Measurements from ENCODE around the gene NPY4R2.
"Not testable (repeated sequence)": the region's sequence is repeated elsewhere in the genome, so short reads cannot be mapped to it uniquely, and the experiment has no call there.

DNA sequence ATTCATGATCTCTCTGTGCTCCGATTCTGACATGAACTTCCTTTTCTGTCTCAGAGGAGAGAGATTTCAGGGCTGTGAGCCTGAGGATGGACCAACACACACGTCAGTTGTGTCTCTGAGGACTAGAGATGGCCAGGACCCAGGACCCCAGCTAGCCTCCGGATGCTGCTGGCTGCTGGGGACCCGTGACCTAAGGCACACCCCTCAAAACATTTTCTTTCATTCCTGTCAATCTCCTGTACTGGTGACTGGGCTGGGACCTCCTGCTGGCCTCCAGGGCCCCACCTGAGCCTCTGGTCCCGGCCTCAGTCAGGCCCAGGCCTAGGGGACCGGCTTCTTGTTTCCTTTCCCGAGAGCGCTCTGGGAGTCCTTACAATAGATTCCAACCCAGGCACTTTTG, 38.7 kb downstream of the NPY4R2 start:
- TF ChIP-seq EZH2phosphoT487 (conservative IDR thresholded peaks at IDR 0.05; ENCODE audit: low read length) = not testable (repeated sequence)
- TF ChIP-seq, protein P1, sequence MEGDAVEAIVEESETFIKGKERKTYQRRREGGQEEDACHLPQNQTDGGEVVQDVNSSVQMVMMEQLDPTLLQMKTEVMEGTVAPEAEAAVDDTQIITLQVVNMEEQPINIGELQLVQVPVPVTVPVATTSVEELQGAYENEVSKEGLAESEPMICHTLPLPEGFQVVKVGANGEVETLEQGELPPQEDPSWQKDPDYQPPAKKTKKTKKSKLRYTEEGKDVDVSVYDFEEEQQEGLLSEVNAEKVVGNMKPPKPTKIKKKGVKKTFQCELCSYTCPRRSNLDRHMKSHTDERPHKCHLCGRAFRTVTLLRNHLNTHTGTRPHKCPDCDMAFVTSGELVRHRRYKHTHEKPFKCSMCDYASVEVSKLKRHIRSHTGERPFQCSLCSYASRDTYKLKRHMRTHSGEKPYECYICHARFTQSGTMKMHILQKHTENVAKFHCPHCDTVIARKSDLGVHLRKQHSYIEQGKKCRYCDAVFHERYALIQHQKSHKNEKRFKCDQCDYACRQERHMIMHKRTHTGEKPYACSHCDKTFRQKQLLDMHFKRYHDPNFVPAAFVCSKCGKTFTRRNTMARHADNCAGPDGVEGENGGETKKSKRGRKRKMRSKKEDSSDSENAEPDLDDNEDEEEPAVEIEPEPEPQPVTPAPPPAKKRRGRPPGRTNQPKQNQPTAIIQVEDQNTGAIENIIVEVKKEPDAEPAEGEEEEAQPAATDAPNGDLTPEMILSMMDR (IDR thresholded peaks at IDR 0.05; ENCODE audit: insufficient read depth, low read length, poor library complexity, severe bottlenecking) = not testable (repeated sequence)

Measured in SU-DHL-6 (cell line).